Osteoblast (primary cell): ENCODE data around the gene PRR5L. TPM values are rescaled to one million over a fixed set of nuclear protein-coding genes. Genes with fewer than 3 reads are reported as not detected.

Source experiments
- DNase-seq: peaks from one replicate; pipeline ENCODE4 v3.0.0; 2011; ENCODE audit warnings: low spot score, mixed read lengths; ENCODE audit not compliant: insufficient read length; ENCODE audit errors: missing footprints
- H2AFZ ChIP-seq: 2 replicates; pipeline ENCODE4 v1.6.0; 2011; ENCODE audit warnings: mild to moderate bottlenecking, low read length
- H3K27ac ChIP-seq: 2 replicates; pipeline ENCODE4 v1.5.1; 2011; ENCODE audit warnings: mild to moderate bottlenecking, low read depth, low read length, moderate library complexity
- H3K27me3 ChIP-seq: 2 replicates; pipeline ENCODE4 v1.6.0; 2012; ENCODE audit warnings: mild to moderate bottlenecking, control low read depth, inconsistent platforms, low read length, moderate library complexity; ENCODE audit not compliant: insufficient read depth
- H3K36me3 ChIP-seq: 2 replicates; pipeline ENCODE4 v1.5.1; 2011; ENCODE audit warnings: mild to moderate bottlenecking, low read length, control low read depth, moderate library complexity; ENCODE audit not compliant: insufficient read depth
- H3K4me1 ChIP-seq: 2 replicates; pipeline ENCODE4 v1.5.1; 2011; ENCODE audit warnings: mild to moderate bottlenecking, low read length, control low read depth, moderate library complexity; ENCODE audit not compliant: insufficient read depth
- H3K4me2 ChIP-seq: 2 replicates; pipeline ENCODE4 v1.6.0; 2011; ENCODE audit warnings: mild to moderate bottlenecking, low read length; ENCODE audit not compliant: insufficient read depth
- H3K4me3 ChIP-seq: fragments of 200-600 bp; sonication (generic); 3 replicates; pipeline ENCODE4 v1.5.1; 2012; ENCODE audit warnings: mild to moderate bottlenecking, low read length, inconsistent platforms; ENCODE audit not compliant: insufficient read depth
- H3K79me2 ChIP-seq: 2 replicates; pipeline ENCODE4 v1.6.0; 2012; ENCODE audit warnings: mild to moderate bottlenecking, low read length, control low read depth, inconsistent platforms; ENCODE audit not compliant: insufficient read depth
- H3K9me3 ChIP-seq: 2 replicates; pipeline ENCODE4 v1.5.1; 2011; ENCODE audit warnings: low read depth, low read length, control low read depth
- H4K20me1 ChIP-seq: 2 replicates; pipeline ENCODE4 v1.6.0; 2012; ENCODE audit warnings: mild to moderate bottlenecking, low read length, control low read depth; ENCODE audit not compliant: insufficient read depth
- CTCF ChIP-seq: IDR thresholded peaks from 2 replicates; pipeline ENCODE4 v1.5.1; 2011; ENCODE audit warnings: mild to moderate bottlenecking, low read depth, low read length, moderate library complexity; ENCODE audit errors: extremely low read depth
- total RNA-seq: library from RNA; depleted of rRNA; stranded (reverse); fragments of >200 nt; gene quantifications from 2 replicates; pipeline ENCODE4 v1.2.3, GENCODE V29; 2012

Gene PRR5L
- total RNA-seq, 1 donor, result 9.8 TPM

- Histone ChIP-seq H3K4me3 (no peak overlapping the region), H3K36me3 (peaks cover 14% of the 10 kb centered on the region)
Observed at GRCh38 chr11:36395978-36396736, 100.1 kb downstream of the PRR5L start.

GRCh38 chr11:36398231-36398953, 102.3 kb downstream of the PRR5L start:
- TF ChIP-seq CTCF, result no peak
- Histone ChIP-seq H3K4me1 (no peaks in the 10 kb centered on the region), H3K4me2 (no peak overlapping the region), H4K20me1 (no peaks in the 10 kb centered on the region), H2AFZ (no peak overlapping the region), H3K27ac (no peak overlapping the region), H3K4me3 (no peak overlapping the region), H3K79me2 (no peaks in the 10 kb centered on the region), H3K27me3 (no peaks in the 10 kb centered on the region), H3K36me3 (peaks cover 14% of the 10 kb centered on the region), H3K9me3 (no peaks in the 10 kb centered on the region)
- no peak for DNase-seq

More at GRCh38 chr11:36395978-36396736, 100.1 kb downstream of the PRR5L start:
- no peak for DNase-seq
- Histone ChIP-seq H3K9me3 (no peaks in the 10 kb centered on the region), H2AFZ (no peak overlapping the region), H3K4me1 (no peaks in the 10 kb centered on the region), H3K27ac (no peak overlapping the region), H4K20me1 (no peaks in the 10 kb centered on the region), H3K79me2 (no peaks in the 10 kb centered on the region), H3K27me3 (no peaks in the 10 kb centered on the region), H3K4me2 (no peak overlapping the region)
- no peak for TF ChIP-seq CTCF

- H2AFZ ChIP-seq, result no peak overlapping the region
- H3K27me3 ChIP-seq, result no peaks in the 10 kb centered on the region
- H3K4me3 ChIP-seq, result no peak overlapping the region
- H3K79me2 ChIP-seq, result no peaks in the 10 kb centered on the region
- H3K4me1 ChIP-seq, result no peaks in the 10 kb centered on the region
- H3K27ac ChIP-seq, result no peak overlapping the region
- DNase-seq, result no peak
- no peaks in the 10 kb centered on the region for H4K20me1 ChIP-seq
- no peak for TF ChIP-seq CTCF
- peaks cover 11% of the 10 kb centered on the region for H3K36me3 ChIP-seq
- no peak overlapping the region for H3K4me2 ChIP-seq
- H3K9me3 ChIP-seq, result no peaks in the 10 kb centered on the region
Observed at GRCh38 chr11:36399236-36399635, 103.1 kb downstream of the PRR5L start.

GRCh38 chr11:36399745-36400144, 103.7 kb downstream of the PRR5L start:
- no peak overlapping the region for H2AFZ ChIP-seq
- H4K20me1 ChIP-seq, result no peaks in the 10 kb centered on the region
- no peaks in the 10 kb centered on the region for H3K79me2 ChIP-seq
- H3K27ac ChIP-seq, result no peak overlapping the region
- peaks cover 10% of the 10 kb centered on the region for H3K36me3 ChIP-seq
- DNase-seq, result no peak
- H3K9me3 ChIP-seq, result no peaks in the 10 kb centered on the region
- no peak for TF ChIP-seq CTCF
- no peak overlapping the region for H3K4me3 ChIP-seq
- H3K4me1 ChIP-seq, result no peaks in the 10 kb centered on the region
- no peak overlapping the region for H3K4me2 ChIP-seq
- no peaks in the 10 kb centered on the region for H3K27me3 ChIP-seq
